Gastrocnemius medialis (tissue), 4 donors: Measurements from ENCODE around the gene NAALAD2.

ENCODE experiments used
- POLR2A ChIP-seq, 2 donors: fragments of 450-650 bp; IDR thresholded peaks; one replicate each; pipeline ENCODE4 v1.6.1; 2017; ENCODE audit warnings: antibody characterized with exemption in 2 of 2, mild to moderate bottlenecking in 2 of 2, moderate library complexity in 2 of 2
- TF ChIP-seq, protein P1 (sequence below), 5 experiments: fragments of 450-650 bp in 3 of 5; fragments of 200-600 bp in 2 of 5; sonication (generic) in 2 of 5; IDR thresholded peaks in 4 of 5; conservative IDR thresholded peaks in 1 of 5; 1 replicate in 4 of 5; 2 replicates in 1 of 5; pipeline ENCODE4 v1.5.1; 2016 to 2019; ENCODE audit warnings: antibody characterized with exemption in 5 of 5, mild to moderate bottlenecking in 3 of 5, moderate library complexity in 3 of 5

DNA sequence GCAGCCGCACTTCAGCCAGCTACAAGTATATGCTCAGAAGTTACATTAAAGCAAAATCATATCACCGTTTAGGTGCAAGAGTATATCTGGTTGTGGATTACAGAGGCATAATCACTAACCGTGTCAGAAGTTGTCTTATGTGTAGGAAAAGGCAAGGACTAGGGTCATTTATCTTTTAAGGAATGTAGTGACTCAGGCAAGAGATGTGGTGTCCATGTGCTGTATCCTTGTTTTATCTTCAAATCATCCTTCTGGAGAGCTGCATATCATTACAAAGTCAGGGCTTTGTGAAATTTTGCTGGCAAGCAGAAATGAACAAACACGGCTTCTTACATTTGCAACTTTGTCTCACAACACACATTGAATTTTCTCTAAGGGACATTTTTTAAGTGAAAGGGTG lies 101.1 kb downstream of the NAALAD2 start:
- TF ChIP-seq POLR2A (IDR thresholded peaks at IDR 0.05) = no peak
- TF ChIP-seq, protein P1, sequence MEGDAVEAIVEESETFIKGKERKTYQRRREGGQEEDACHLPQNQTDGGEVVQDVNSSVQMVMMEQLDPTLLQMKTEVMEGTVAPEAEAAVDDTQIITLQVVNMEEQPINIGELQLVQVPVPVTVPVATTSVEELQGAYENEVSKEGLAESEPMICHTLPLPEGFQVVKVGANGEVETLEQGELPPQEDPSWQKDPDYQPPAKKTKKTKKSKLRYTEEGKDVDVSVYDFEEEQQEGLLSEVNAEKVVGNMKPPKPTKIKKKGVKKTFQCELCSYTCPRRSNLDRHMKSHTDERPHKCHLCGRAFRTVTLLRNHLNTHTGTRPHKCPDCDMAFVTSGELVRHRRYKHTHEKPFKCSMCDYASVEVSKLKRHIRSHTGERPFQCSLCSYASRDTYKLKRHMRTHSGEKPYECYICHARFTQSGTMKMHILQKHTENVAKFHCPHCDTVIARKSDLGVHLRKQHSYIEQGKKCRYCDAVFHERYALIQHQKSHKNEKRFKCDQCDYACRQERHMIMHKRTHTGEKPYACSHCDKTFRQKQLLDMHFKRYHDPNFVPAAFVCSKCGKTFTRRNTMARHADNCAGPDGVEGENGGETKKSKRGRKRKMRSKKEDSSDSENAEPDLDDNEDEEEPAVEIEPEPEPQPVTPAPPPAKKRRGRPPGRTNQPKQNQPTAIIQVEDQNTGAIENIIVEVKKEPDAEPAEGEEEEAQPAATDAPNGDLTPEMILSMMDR (IDR thresholded peaks at IDR 0.05 in 4 of 5, conservative IDR thresholded peaks at IDR 0.05 in 1 of 5) = no peak
